ENCODE results near the gene MIS18BP1.
"Not testable (repeated sequence)": the region's sequence is repeated elsewhere in the genome, so short reads cannot be mapped to it uniquely, and the experiment has no call there.

MIS18BP1 gene

GRCh38 chr14:45253070-45253753, at the start of gene MIS18BP1:
MIS18BP1 (minus strand) TSS chr14:45253202; CDS start chr14:45247286, 5,916 bp downstream.
- peak; percentile 91 for DNase-seq (ENCODE audit: low read depth)

DNA sequence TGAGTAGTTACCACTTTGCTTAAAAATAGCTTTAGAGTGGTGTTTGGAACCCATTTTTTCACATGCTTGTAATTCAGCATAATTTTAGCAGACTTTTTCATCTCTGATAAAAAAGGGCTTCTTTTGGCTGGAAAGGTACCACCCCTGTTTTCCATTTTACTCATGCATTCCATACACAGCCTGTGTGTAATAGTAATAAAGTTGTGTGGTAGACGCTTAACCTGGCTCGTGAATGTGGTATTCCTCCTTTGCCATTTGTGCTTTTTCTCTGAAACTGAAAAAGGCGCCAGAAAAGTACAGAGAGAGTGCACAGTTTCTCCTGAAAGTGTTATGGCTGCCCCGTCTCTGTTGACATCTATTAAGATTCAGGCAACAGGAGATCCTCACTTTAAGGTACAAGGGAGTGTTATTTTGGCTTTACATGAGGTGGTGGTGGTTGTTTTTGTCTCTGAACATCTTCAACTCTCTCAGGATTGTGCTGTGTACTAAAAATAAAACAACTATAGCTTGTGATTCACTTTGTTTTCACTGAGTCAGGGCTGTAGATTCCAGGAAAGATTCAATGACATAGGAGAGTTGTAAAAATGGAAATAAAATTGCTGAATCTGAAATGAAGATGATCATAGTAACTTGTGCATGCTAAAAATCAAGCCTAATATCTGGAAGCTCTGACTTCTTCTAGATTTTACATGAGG, 45.6 kb upstream of the MIS18BP1 start:
- no peak for DNase-seq (ENCODE audit: low read depth)

DNA sequence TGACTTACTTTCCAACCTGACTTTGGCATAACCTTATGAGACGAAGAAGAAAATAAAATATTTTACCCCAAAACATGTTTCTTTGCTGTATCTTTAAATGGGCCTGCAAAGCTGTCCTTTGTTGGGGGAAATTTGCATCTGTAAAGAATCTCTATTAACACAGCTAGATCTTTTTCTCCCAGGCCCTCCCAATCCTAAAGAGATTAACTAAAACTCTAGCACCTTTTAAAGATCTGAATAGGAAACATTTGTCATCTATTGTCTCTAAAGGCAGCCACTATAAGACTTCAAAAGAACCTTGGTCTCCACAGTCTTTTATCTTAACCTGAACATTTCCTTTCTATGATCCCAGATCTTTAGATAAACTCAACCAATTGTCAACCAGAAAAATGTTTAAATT, 41.8 kb upstream of the MIS18BP1 start:
- DNase-seq (ENCODE audit: low read depth): not testable (repeated sequence)

GRCh38 chr14:45290547-45290946, 37.5 kb upstream of the MIS18BP1 start:
- DNase-seq (ENCODE audit: low read depth): no peak

DNA sequence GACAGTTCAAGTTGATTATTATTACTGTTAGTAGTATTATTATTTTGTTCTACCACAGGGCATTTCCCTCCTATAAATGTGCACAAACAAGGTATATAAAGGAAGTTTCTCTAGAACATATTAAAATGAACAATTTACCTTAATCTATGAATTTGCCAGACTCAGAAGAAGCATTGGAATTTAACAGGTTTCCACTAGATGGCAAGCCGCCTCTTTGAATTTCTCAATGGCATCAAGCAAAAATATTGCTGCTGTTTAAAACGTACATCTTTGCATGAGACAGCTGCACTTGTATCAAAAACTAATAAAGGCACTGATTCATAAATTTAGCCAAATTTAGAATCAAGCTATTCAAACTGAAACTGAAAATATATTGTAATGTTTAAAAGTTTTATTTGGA, 34.6 kb upstream of the MIS18BP1 start:
- no peak for DNase-seq (ENCODE audit: low read depth)

- DNase-seq (ENCODE audit: low read depth): no peak
Measured at GRCh38 chr14:45284802-45285201, 31.8 kb upstream of the MIS18BP1 start.

GRCh38 chr14:45281731-45282400, 28.9 kb upstream of the MIS18BP1 start:
- not testable (repeated sequence) for DNase-seq (ENCODE audit: low read depth)

DNA sequence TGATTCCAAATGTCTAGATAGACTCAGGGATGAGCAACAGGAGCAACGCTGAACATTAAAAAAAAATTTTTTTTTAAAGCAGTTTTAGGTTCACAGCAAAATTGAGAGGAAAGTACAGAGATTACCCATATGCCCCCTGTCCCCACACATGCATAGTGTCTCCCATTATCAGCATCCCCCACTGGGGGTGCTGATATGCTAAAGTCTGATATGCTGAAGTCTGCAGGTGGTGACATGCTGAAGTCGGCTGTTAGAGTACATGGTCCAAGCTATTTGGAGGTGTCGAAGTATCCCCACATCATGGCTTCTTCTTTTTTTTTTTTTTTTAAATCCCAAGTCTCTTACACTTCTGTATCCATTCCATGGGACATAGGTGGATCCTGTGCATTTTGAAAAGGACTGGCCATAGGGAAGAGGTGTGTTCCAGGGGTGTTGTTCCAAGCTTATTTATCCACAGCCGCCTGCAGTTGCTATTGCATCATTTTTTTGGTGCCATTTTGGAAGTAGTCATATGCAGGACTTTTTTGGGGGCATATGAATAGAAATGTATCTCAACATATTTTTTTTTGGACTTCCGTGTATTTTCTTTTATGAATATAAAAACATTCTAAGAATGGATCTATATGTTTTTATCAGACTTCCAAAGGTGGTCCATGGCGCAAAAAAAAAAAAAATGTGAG, 19.0 kb upstream of the MIS18BP1 start:
- DNase-seq (ENCODE audit: low read depth): no peak

DNA sequence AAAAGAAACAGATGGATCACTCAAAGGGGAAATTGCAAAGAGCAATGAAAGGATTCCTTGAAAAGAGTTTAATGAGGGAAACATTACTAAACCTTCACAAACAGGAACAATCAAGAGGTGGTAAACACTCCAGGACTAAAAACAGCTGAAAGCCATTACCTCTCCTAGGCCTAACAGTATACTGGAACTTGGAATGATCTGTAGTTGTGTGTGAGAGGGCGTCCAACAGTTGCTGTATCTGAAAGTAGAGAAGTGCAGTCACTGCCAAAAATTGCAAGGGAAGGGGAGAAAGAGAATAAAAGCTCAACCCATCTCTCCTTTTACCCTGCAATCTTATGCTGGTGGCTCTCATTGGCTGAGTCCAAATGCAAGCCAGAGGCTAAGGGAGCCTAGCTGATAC, 17.0 kb upstream of the MIS18BP1 start:
- DNase-seq (ENCODE audit: low read depth): no peak

DNA sequence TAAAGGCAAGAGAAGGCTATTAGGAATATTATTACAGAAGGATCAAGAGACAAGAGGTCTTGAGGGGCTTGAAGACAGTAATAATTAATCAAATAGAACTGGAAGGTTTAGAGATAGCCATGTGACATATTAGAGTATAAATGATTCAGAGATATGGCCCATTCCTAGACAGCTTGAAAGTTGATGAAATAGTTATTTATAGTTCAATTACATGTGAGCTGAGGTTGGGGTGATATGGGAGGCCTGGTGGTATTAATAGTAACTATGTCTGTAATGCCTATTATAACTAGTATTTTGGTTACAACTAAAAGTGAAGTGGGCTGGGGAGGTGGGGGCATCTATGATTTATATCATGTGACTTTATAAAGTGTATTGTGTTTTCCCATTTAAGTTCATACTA, 14.1 kb upstream of the MIS18BP1 start:
- DNase-seq (ENCODE audit: low read depth): no peak

DNA sequence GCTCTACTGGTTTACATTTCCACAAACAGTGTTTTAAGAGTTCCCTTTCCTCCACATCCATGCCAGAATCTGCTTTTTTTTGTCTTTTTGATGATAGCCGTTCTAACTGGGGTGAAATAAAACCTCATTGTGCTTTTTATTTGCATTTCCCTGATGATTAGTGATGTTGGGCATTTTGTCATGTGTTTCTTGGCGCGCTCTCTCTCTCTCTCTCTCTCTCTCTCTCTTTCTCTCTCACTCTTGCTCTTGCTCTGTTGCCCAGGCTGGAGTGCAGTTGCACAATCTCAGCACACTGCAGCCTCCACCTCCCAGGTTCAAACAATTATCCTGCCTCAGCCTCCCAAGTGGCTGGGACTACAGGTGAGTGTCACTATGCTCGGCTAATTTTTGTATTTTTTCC, 9.6 kb upstream of the MIS18BP1 start:
- no peak for DNase-seq (ENCODE audit: low read depth)

DNA sequence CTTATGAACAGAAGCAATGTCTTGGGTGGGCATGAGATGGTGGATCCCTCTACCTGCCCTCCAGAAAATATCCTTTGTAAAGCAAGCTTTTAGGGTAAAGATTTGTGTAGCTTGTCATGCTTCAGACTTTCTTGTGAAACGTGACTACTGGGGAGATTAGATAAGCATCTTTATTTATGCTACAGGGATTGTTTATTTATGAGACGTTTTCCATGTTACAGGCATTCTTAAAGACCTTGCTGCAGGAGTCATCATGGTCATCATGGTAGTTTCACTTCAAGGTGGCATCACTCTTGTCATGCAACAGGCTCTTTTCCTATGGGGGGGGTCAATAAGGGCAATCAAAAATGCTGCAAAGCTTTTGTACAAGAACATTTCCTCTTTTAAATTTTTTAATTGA, 8.2 kb upstream of the MIS18BP1 start:
- no peak for DNase-seq (ENCODE audit: low read depth)

DNA sequence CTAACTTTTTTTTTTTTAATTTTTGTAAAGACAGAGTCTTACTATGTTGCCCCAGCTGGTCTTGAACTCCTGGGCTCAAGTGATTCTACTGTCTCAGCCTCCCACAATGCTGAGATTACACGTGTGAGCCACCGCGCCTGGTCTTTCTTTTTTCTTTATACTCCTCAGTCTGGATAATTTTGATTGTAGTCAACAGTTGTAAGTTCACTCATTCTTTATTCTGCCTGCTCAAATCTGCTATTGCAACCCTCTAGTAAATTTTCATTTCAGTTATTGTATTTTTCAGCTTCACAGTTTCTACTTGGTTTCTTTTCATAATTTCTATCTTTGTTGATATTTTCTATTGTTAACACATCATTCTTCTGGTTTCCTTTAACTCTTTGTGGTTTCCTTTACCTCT, 5.8 kb upstream of the MIS18BP1 start:
- DNase-seq (ENCODE audit: low read depth): no peak

DNA sequence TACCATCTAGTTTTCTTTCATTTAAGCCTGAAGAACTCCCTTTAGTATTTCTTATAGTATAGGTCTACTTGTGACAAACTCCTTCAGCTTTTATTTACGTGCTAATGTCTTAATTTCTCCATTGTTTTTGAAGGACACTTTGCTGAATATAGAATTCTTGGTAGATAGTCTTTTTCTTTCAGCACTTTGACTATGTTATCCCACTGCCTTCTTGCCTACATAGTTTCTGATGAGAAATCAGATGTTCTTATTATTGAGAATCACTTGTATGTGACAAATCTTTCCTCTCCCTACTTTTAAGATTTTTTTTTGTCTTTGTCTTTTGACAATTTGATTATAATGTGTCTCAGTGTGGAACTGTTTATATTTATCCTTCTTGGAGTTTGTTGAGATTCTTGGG, 5.1 kb upstream of the MIS18BP1 start:
- no peak for DNase-seq (ENCODE audit: low read depth)

DNA sequence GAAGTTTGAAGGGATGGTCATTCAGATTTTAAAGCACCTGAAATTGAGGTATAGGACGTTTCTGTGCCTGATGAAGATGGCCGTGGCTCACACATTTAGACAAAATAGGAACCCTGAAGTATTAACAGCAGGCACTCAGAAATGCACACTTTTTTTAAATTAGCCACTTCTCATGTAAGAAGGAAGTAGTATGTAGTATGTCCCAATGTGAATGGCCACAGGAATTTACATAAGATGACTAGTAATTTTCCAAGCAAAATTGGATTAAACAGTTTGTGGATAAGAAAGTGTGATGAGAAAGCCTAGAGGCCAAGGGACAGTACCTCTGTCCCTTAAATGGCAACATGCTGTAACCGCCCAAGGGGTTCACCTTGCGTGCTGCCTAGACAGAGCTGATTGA, 1.8 kb upstream of the MIS18BP1 start:
- no peak for DNase-seq (ENCODE audit: low read depth)

- no peak for DNase-seq (ENCODE audit: low read depth)
Measured at GRCh38 chr14:45253754-45254310, 830 bp upstream of the MIS18BP1 start.

DNA sequence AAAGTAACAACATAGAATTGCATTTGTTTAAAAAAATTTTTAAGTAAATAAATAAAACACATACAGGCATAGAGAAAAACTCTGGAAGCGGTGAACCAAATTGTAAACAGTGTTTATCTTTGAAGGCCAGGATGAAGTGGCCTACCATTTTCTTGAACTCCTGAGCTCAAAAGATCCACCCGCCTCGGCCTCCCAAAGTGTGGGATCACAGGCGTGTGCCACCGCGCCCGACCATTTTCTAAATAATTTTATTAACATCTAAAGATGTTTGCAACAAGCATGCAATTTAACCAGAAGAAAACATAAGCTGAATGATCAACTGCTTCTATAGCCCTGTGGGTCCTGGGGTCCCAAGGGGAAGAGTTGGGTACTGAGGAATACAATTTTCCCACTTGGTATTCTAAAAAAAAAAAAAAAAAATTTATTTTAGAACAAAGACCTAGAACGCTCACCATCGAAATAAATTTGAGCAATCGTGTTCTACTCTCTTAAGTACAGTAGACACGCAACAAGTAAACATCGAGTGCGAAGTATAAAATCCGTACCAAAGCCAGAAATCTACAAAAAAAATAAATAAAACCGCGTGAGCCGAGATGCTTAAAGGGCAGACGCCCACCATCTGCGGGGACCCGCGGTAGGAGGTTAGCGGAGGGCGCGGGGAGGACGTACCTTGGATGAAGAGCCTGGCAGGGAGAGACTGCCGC, 484 bp downstream of the MIS18BP1 start:
- DNase-seq (ENCODE audit: low read depth): no peak

DNA sequence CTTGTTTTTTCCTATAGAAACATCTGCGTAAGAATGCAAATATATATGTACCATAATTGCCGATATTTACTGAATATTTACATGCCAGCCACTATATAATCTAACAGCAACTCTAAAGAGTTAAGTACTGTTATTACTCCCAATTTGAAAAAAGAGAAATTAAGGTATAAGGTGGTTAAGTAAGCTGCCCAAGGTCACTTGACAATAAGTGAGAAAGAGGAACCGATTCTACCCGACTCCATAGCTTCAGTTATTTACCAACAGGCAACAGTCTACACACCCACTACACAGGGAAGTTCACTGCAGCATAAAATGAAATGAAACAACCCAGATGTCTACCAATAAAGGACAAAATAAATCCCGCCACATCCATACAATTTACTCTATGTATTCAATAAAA, 1.1 kb downstream of the MIS18BP1 start:
- DNase-seq (ENCODE audit: low read depth): no peak

DNA sequence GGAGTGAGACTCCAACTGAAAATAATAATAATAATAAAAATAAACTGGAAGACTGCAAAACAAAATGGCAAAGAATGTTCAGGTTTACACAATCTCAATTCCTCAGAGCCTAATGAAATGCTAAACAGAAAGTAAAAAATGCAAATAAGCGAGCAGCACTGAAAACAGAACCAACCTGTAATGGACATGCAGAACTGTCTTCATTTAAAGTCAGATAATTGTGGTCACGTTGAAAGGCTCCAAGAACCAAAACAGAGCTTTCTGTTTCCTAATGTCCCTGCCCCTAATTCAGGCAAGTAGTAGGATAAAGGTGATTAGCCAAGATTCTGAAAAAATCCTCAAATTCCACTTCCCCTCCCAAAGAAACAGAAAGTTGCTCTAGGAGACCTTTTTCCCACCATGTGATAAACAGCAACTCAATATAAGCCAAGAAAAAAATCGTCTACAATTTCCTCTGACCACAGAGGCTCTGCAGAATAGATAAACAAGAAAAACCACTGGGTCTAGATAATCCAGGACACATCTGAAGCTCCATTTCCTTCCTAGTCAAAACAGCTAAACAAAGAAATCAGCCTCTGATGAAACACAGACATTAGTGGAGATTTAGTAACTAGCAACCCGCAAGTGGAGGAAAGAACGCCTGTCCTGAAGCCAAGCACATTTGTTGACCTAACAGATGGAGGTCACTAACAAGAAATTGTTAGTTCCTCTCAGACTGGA, 3.0 kb downstream of the MIS18BP1 start:
- no peak for DNase-seq (ENCODE audit: low read depth)

DNA sequence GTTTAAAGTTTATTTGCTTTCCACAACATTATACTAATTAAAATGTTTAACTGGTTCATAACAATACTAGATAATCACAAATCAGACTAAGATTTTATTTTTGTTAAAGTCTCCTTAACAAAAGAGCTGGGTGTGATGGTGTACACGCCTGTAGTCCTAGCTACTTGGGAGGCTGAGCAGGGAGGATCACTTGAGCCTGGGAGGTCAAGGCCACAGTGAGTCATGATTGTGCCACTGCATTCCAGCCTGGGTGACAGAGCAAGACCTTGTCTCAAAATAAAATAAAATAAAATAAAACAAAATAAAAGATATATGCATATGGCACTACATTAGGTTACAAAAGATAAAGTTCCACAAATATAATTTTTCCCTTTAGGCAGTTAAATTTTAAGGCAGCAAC, 5.6 kb downstream of the MIS18BP1 start:
- DNase-seq (ENCODE audit: low read depth): no peak

DNA sequence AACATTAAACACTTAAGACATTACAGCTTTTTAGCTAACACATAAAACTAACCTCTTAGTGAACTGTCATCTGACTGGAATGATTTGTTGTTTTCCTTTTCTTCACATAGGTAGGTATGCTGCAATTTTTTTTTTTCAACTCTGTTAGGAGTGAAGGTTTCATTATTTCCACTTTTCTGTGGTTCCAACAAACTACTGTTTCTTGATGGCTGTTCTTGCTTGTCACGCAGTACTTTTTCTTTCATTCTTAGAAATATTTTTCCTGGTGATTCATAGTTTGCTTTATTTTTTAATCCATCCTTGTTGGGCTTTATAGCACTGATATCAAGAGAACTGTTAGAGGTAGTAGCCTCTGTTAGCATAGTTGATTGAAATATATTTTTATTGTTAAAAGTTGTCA, 6.3 kb downstream of the MIS18BP1 start:
- no peak for DNase-seq (ENCODE audit: low read depth)

Data from activated T-cell treated with anti-CD3 and anti-CD28 coated beads for 48 hours (primary cell).